GM23338 (cell line): ENCODE data around the gene GARS1.

ENCODE experiments used
- CREB1 ChIP-seq: fragments of 250-450 bp; sonication (Bioruptor Pico); IDR thresholded peaks from 2 replicates; pipeline ENCODE4 v1.5.0; 2020; ENCODE audit warnings: low read depth, mild to moderate bottlenecking, moderate library complexity
- CTCF ChIP-seq, 2 experiments: fragments of 200-600 bp in 1 of 2; sonication (generic) in 1 of 2; conservative IDR thresholded peaks; 2 replicates each; pipeline versions ENCODE4 v1.5.1 to v1.6.1; 2016 to 2017; ENCODE audit warnings: antibody characterized with exemption in 2 of 2, low read depth in 2 of 2, mild to moderate bottlenecking in 2 of 2, moderate library complexity in 1 of 2
- EZH2 ChIP-seq: fragments of 200-600 bp; sonication (generic); IDR thresholded peaks from one replicate; pipeline ENCODE4 v1.8.0; 2017; ENCODE audit warnings: antibody characterized with exemption, mild to moderate bottlenecking, low read depth; ENCODE audit not compliant: unreplicated experiment
- EZH2phosphoT487 ChIP-seq: fragments of 200-600 bp; sonication (generic); IDR thresholded peaks from one replicate; pipeline ENCODE4 v1.8.1; 2018; ENCODE audit warnings: antibody characterized with exemption; ENCODE audit not compliant: unreplicated experiment
- STAT1 ChIP-seq: IDR thresholded peaks from one replicate; pipeline ENCODE4 v1.6.1; 2016; ENCODE audit warnings: antibody characterized with exemption; ENCODE audit not compliant: unreplicated experiment

GRCh38 chr7:30605832-30606231, 11.2 kb downstream of the GARS1 start:
- TF ChIP-seq CTCF (conservative IDR thresholded peaks at IDR 0.05; ENCODE audit: low read depth in 2 of 2) = no peak
- TF ChIP-seq CREB1 (CRISPR knock-in tag) = no peak
- no peak for TF ChIP-seq EZH2phosphoT487
- TF ChIP-seq STAT1 = no peak
- TF ChIP-seq EZH2 = no peak
